PC-3 (cell line): ENCODE results near the gene NKIRAS1.

Experiments used
- EZH2 ChIP-seq: fragments of 300-600 bp; sonication (generic); IDR thresholded peaks from one replicate; pipeline ENCODE4 v1.6.1; 2017; ENCODE audit warnings: antibody characterized with exemption, mild to moderate bottlenecking, low read length; ENCODE audit not compliant: unreplicated experiment
- TF ChIP-seq, protein P1 (sequence below): fragments of 300-600 bp; sonication (generic); conservative IDR thresholded peaks from 2 replicates; pipeline ENCODE4 v1.5.1; 2017; ENCODE audit warnings: antibody characterized with exemption, low read depth, mild to moderate bottlenecking, low read length

DNA sequence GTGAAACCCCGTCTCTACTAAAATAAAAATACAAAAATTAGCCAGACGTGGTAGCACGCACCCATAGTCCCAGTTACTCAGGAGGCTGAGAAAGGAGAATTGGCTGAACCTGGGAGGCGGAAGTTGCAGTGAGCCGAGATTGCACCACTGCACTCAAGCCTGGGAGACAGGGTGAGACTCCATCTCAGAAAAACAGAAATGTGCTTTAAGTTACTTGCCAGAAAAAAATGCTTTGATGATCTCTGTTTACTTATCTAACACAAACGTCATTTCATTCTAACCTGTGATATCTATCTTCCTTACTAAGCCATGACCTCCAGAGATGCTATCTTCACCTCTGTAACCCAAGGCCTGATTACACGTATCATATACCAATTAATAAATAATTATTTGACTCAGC, 7.4 kb downstream of the NKIRAS1 start:
- TF ChIP-seq, protein P1, sequence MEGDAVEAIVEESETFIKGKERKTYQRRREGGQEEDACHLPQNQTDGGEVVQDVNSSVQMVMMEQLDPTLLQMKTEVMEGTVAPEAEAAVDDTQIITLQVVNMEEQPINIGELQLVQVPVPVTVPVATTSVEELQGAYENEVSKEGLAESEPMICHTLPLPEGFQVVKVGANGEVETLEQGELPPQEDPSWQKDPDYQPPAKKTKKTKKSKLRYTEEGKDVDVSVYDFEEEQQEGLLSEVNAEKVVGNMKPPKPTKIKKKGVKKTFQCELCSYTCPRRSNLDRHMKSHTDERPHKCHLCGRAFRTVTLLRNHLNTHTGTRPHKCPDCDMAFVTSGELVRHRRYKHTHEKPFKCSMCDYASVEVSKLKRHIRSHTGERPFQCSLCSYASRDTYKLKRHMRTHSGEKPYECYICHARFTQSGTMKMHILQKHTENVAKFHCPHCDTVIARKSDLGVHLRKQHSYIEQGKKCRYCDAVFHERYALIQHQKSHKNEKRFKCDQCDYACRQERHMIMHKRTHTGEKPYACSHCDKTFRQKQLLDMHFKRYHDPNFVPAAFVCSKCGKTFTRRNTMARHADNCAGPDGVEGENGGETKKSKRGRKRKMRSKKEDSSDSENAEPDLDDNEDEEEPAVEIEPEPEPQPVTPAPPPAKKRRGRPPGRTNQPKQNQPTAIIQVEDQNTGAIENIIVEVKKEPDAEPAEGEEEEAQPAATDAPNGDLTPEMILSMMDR: no peak
- no peak for TF ChIP-seq EZH2
